ENCODE measurements around the gene HAND2.
A peak's percentile ranks its signal among the peaks of the same experiment; 100 is the strongest.

The HAND2 gene

GRCh38 chr4:173529477-173530325 lies at the start of gene HAND2:
TSS of gene HAND2 (minus strand) at chr4:173530229. CDS start at chr4:173529289, 940 bp downstream.
- DNase-seq: peak; percentile 29

- DNase-seq: no peak
Measured at GRCh38 chr4:173578956-173579355, 48.9 kb upstream of the HAND2 start.

GRCh38 chr4:173577963-173578362 lies 47.9 kb upstream of the HAND2 start:
- no peak for DNase-seq

GRCh38 chr4:173575482-173576152 lies 45.6 kb upstream of the HAND2 start:
- no peak for DNase-seq

- DNase-seq: no peak
Measured at GRCh38 chr4:173573725-173574124, 43.7 kb upstream of the HAND2 start.

GRCh38 chr4:173573286-173573685 lies 43.3 kb upstream of the HAND2 start:
- no peak for DNase-seq

GRCh38 chr4:173572493-173573129 lies 42.6 kb upstream of the HAND2 start:
- no peak for DNase-seq

- DNase-seq: no peak
Measured at GRCh38 chr4:173571620-173572019, 41.6 kb upstream of the HAND2 start.

GRCh38 chr4:173565281-173565680 lies 35.3 kb upstream of the HAND2 start:
- DNase-seq: no peak

- DNase-seq: no peak
Measured at GRCh38 chr4:173564461-173564860, 34.4 kb upstream of the HAND2 start.

GRCh38 chr4:173560896-173561295 lies 30.9 kb upstream of the HAND2 start:
- no peak for DNase-seq

GRCh38 chr4:173556398-173557131 lies 26.5 kb upstream of the HAND2 start:
- no peak for DNase-seq

- no peak for DNase-seq
Measured at GRCh38 chr4:173547889-173548288, 17.9 kb upstream of the HAND2 start.

GRCh38 chr4:173546776-173547175 lies 16.7 kb upstream of the HAND2 start:
- DNase-seq: no peak

- DNase-seq: no peak
Measured at GRCh38 chr4:173545440-173545839, 15.4 kb upstream of the HAND2 start.

GRCh38 chr4:173543266-173543665 lies 13.2 kb upstream of the HAND2 start:
- no peak for DNase-seq

GRCh38 chr4:173539986-173540385 lies 10.0 kb upstream of the HAND2 start:
- DNase-seq: no peak

- DNase-seq: no peak
Measured at GRCh38 chr4:173538909-173539445, 8.9 kb upstream of the HAND2 start.

- DNase-seq: no peak
Measured at GRCh38 chr4:173538148-173538908, 8.3 kb upstream of the HAND2 start.

- no peak for DNase-seq
Measured at GRCh38 chr4:173537613-173538147, 7.7 kb upstream of the HAND2 start.

- no peak for DNase-seq
Measured at GRCh38 chr4:173536808-173537429, 6.9 kb upstream of the HAND2 start.
